Glutamatergic neuron (in vitro differentiated cells): ENCODE data around the gene PIP5KL1. TPM values are rescaled to one million over a fixed set of nuclear protein-coding genes. Genes with fewer than 3 reads are reported as not detected.
A peak's percentile ranks its signal among the peaks of the same experiment; 100 is the strongest.

Experiments
- DNase-seq: peaks from one replicate; pipeline ENCODE4 v3.0.0; 2022
- H3K27ac Mint-ChIP-seq: one replicate; pipeline ENCODE4 v1.8.0; 2020; ENCODE audit warnings: mild to moderate bottlenecking, mixed read lengths, inconsistent platforms; ENCODE audit not compliant: unreplicated experiment
- H3K27me3 Mint-ChIP-seq: one replicate; pipeline ENCODE4 v1.8.0; 2020; ENCODE audit warnings: mild to moderate bottlenecking, moderate library complexity, mixed read lengths, inconsistent platforms; ENCODE audit not compliant: unreplicated experiment
- H3K36me3 Mint-ChIP-seq: one replicate; pipeline ENCODE4 v1.8.0; 2020; ENCODE audit warnings: mild to moderate bottlenecking, mixed read lengths, inconsistent platforms; ENCODE audit not compliant: unreplicated experiment
- H3K4me1 Mint-ChIP-seq: one replicate; pipeline ENCODE4 v1.8.0; 2020; ENCODE audit warnings: mild to moderate bottlenecking, low read depth, mixed read lengths, inconsistent platforms; ENCODE audit not compliant: unreplicated experiment
- H3K4me3 Mint-ChIP-seq: one replicate; pipeline ENCODE4 v1.8.0; 2020; ENCODE audit warnings: mild to moderate bottlenecking, mixed read lengths, inconsistent platforms; ENCODE audit not compliant: unreplicated experiment
- H3K9me3 Mint-ChIP-seq: one replicate; pipeline ENCODE4 v1.8.0; 2020; ENCODE audit warnings: mild to moderate bottlenecking, moderate library complexity, mixed read lengths, inconsistent platforms; ENCODE audit not compliant: unreplicated experiment
- total RNA-seq: library from RNA; stranded (reverse); fragmentation: NEBNext Ultra II Directional; extraction: Animal tissue kit (Norgen Biotek cat#: 25700); gene quantifications from one replicate; pipeline ENCODE4 v1.2.1, GENCODE V29; 2021; ENCODE audit not compliant: unreplicated experiment
- TF ChIP-seq, protein P1 (sequence below): fragments of 200-600 bp; sonication (generic); IDR thresholded peaks from one replicate; pipeline ENCODE4 v1.5.0; 2021; ENCODE audit not compliant: partially characterized antibody, unreplicated experiment

PIP5KL1 gene
- total RNA-seq, 1 donor from 2014 or later: 11.9 TPM

DNA sequence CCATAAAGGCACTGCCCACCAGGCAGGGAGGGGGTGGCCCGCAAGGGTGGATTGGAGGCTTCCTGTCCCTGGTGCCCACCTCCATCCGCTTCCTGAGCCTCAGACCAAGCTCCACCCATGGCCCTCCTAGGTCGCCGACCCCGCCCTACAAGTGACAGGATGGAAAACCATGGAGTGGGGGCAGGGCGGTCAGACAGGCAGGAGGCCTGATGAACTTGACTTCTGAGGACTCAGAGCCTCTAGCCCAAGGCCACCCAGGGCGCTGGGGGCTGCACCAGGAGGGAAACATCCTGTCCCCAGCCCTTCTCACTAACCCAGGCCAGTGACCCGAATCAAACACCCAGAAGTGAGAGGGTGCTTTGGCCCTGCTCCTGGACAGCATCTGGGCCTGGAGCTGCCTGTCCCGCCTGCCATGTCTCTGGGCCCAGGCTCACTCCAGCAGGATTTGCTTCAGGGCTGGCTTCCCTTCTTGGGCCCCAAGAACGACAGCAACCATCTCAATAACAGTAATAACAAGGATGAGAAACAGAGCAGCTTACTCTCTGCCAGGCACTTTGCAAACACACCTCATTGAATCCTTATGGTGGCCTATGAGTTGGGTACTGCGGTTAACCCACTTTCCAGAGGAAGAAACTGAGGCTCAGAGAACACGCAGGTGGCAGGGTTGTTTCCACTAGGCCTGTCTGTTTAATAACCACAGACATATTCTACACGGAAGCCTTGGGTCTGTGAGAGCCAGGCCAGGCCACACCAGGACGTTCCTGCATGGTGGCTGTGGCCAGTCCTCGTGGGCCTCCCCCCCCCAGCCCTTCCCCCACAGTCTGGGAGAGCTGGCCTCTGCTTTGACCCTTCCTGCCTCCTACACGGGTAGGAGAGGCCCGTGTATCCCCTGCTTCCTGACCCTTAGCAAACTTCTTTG is 26.8 kb downstream of the PIP5KL1 start:
- Mint-ChIP-seq H3K9me3 (peaks cover 3% of the 10 kb centered on the region), H3K36me3 (no peaks in the 10 kb centered on the region), H3K4me1 (peaks cover 3% of the 10 kb centered on the region), H3K27ac (no peak overlapping the region), H3K27me3 (no peaks in the 10 kb centered on the region), H3K4me3 (no peak overlapping the region)
- TF ChIP-seq, protein P1, sequence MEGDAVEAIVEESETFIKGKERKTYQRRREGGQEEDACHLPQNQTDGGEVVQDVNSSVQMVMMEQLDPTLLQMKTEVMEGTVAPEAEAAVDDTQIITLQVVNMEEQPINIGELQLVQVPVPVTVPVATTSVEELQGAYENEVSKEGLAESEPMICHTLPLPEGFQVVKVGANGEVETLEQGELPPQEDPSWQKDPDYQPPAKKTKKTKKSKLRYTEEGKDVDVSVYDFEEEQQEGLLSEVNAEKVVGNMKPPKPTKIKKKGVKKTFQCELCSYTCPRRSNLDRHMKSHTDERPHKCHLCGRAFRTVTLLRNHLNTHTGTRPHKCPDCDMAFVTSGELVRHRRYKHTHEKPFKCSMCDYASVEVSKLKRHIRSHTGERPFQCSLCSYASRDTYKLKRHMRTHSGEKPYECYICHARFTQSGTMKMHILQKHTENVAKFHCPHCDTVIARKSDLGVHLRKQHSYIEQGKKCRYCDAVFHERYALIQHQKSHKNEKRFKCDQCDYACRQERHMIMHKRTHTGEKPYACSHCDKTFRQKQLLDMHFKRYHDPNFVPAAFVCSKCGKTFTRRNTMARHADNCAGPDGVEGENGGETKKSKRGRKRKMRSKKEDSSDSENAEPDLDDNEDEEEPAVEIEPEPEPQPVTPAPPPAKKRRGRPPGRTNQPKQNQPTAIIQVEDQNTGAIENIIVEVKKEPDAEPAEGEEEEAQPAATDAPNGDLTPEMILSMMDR: no peak
- DNase-seq: peak; percentile 60

DNA sequence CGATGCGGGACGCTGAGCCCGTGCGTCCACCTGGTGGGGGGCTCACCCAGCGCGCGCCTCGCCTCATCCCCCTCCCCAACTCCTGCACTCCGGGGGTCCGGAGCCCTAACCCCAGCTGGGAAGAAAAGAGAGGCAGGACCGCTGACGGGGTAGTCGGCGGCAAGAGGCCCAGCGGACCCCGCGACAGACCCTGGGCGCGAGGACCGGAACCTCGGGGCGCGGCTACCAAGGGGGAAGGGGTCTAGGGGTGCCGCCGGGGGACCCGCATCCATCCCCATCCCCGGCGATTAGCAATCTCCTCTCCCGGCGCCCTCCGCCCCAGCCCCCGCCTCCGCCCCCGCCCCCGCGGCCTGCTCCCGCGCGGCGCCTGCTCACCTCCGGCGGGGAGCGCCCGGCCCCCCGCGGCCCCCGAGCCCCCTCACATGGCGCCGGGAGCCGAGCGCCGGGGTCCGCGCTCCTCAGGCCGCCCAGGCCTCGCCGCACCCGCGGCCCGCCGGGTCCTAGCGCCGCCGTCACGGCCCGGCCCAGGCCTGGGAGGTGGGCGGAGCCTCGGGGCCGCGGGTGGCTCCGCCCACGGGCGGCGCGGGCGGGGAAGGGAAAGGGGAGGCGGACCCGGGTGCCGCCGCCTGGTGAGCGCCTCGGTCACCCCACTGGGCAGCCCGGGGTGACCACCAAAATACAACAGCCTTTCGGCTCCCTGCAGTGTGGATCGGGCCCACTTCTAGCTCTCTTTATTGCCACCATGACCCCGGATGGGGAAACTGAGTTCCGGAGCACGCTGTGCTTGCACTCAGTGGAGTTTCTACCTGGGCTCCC is 31.2 kb downstream of the PIP5KL1 start, which contains the start of gene ST6GALNAC6:
Gene ST6GALNAC6, minus strand, starts transcription at position 476 of the 816 bp plus-strand sequence. CDS start 1,622 bp downstream, outside the sequence.
- peak; percentile 80 for DNase-seq
- peaks cover 5% of the 10 kb centered on the region for H3K9me3 Mint-ChIP-seq
- H3K4me3 Mint-ChIP-seq: peak within 1 kb of the TSS; percentile 85
- TF ChIP-seq, protein P1: no peak
- H3K36me3 Mint-ChIP-seq: peaks cover 1% of the 10 kb centered on the region
- peaks cover 1% of the 10 kb centered on the region for H3K4me1 Mint-ChIP-seq
- H3K27me3 Mint-ChIP-seq: peaks cover 3% of the 10 kb centered on the region
- H3K27ac Mint-ChIP-seq: peak within 1 kb of the TSS; percentile 38

DNA sequence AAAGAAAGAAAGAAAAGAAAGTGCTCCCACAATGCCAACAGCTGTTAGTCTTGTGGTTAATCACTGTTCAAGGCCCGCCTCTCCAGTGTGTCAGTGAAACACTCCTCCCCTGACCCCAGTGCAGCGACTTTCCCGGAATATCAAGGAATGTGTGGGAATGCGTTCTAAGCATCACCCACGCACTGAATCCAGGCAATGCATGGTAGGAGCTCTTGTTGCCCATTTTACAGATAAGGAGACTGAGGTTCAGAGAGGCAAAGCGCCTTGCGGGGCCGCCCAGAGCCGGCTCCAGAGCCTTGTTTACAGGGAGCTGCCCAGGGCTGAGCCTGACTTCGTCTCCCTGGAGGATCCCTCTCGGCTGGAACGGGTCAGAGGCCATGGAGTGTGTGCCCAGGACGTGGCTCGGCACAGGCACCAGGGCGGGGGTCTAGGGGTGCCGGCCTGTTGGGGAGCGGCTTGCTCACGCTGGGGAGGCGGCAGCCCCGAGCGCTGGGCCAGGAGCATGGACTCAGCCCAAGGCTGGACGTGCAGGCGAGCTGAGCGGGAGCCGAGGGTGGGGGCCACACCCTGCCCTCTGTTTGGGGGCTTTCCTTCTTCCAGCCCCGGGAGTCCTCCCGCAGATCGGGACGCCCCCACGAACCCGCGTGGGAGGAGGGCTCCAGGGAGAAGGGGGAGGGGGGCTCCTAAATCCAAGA is 32.0 kb downstream of the PIP5KL1 start:
- Mint-ChIP-seq H3K9me3 (peaks cover 5% of the 10 kb centered on the region), H3K4me1 (peaks cover 1% of the 10 kb centered on the region), H3K4me3 (peak overlapping the region; percentile 85), H3K36me3 (peaks cover 9% of the 10 kb centered on the region), H3K27ac (peak overlapping the region; percentile 38), H3K27me3 (peaks cover 3% of the 10 kb centered on the region)
- TF ChIP-seq, protein P1: no peak
- no peak for DNase-seq

DNA sequence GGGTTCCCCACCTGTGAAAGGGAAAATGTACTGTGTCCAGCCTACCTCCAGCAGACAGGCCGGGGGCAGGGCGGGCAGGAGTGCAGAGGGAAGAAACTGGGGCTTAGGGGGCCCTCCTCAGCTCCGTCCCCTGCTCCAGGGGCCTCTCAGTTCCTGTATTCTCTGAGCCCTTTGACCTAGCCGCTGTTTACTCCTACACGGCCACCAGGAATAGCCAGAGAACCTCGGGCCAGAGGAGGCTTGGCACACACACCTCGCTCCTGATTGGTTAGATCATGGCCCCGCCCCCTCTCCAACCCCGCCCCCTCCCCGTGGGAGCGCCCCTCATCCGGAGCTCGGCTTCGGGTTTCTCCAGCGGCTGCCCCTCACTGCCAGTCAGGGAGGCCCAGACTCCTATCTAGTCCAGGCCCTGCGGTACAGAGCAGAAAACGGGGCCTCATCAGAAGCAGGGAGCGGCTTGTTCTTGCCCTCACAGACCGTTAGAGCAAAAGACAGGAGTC is 33.3 kb downstream of the PIP5KL1 start:
- peaks cover 3% of the 10 kb centered on the region for H3K27me3 Mint-ChIP-seq
- H3K4me1 Mint-ChIP-seq: peaks cover 1% of the 10 kb centered on the region
- H3K36me3 Mint-ChIP-seq: peaks cover 20% of the 10 kb centered on the region
- H3K4me3 Mint-ChIP-seq: no peak overlapping the region
- H3K27ac Mint-ChIP-seq: no peak overlapping the region
- peak; percentile 82 for DNase-seq
- TF ChIP-seq, protein P1: no peak
- peaks cover 5% of the 10 kb centered on the region for H3K9me3 Mint-ChIP-seq
